Fibroblast of lung (primary cell): Measurements from ENCODE around the gene GTF3C1. TPM values are rescaled to one million over a fixed set of nuclear protein-coding genes. Genes with fewer than 3 reads are reported as not detected.

ENCODE experiments used
- DNase-seq, 2 donors: peaks; one replicate each; pipeline versions ENCODE4 v3.0.0 to v3.0.0-alpha.2; 2010; ENCODE audit warnings: low read depth in 2 of 2
- H2AFZ ChIP-seq: 2 replicates; pipeline ENCODE4 v1.5.1; 2012; ENCODE audit warnings: low read length, control low read depth, inconsistent platforms
- H3K27ac ChIP-seq: 2 replicates; pipeline ENCODE4 v1.5.1; 2011; ENCODE audit warnings: low read length, control low read depth; ENCODE audit not compliant: insufficient read depth
- H3K27me3 ChIP-seq: 2 replicates; pipeline ENCODE4 v1.5.1; 2011; ENCODE audit warnings: mild to moderate bottlenecking, low read length; ENCODE audit not compliant: control insufficient read depth, insufficient read depth
- H3K36me3 ChIP-seq: 2 replicates; pipeline ENCODE4 v1.5.1; 2011; ENCODE audit warnings: low read length; ENCODE audit not compliant: control insufficient read depth, insufficient read depth
- H3K4me1 ChIP-seq: 2 replicates; pipeline ENCODE4 v1.5.1; 2011; ENCODE audit warnings: low read length; ENCODE audit not compliant: control insufficient read depth, insufficient read depth; ENCODE audit errors: extremely low read depth
- H3K4me2 ChIP-seq: 2 replicates; pipeline ENCODE4 v1.5.1; 2011; ENCODE audit warnings: low read length, control low read depth; ENCODE audit not compliant: insufficient read depth; ENCODE audit errors: extremely low read depth
- H3K4me3 ChIP-seq, 4 experiments: fragments of 200-600 bp in 1 of 4; sonication (generic) in 1 of 4; replicated peaks in 1 of 4; 2 replicates each; pipeline ENCODE4 v1.5.1; 2011 to 2016; ENCODE audit warnings: low read length in 4 of 4, low read depth in 3 of 4, mild to moderate bottlenecking in 3 of 4, control low read depth in 2 of 4, inconsistent platforms in 1 of 4, mixed read lengths in 1 of 4; ENCODE audit not compliant: insufficient read depth in 1 of 4; ENCODE audit errors: control extremely low read depth in 1 of 4
- H3K79me2 ChIP-seq: 2 replicates; pipeline ENCODE4 v1.5.1; 2012; ENCODE audit warnings: mild to moderate bottlenecking, low read length, inconsistent platforms; ENCODE audit not compliant: control insufficient read depth, insufficient read depth
- H3K9ac ChIP-seq: 2 replicates; pipeline ENCODE4 v1.5.1; 2011; ENCODE audit warnings: mild to moderate bottlenecking, low read length, control low read depth; ENCODE audit not compliant: insufficient read depth
- H3K9me3 ChIP-seq: 2 replicates; pipeline ENCODE4 v1.5.1; 2012; ENCODE audit warnings: low read depth, low read length; ENCODE audit not compliant: control insufficient read depth, insufficient read depth
- H4K20me1 ChIP-seq: 2 replicates; pipeline ENCODE4 v1.5.1; 2011; ENCODE audit warnings: low read length; ENCODE audit not compliant: control insufficient read depth, insufficient read depth; ENCODE audit errors: extremely low read depth
- EZH2 ChIP-seq: IDR thresholded peaks from 2 replicates; pipeline ENCODE4 v1.5.1; 2012; ENCODE audit warnings: low read length, control low read depth, mild to moderate bottlenecking; ENCODE audit errors: missing control alignments
- polyA plus RNA-seq, 2 donors: library from polyadenylated mRNA; depleted of rRNA in 1 of 2; stranded (reverse) in 1 of 2; unstranded in 1 of 2; fragments of >200 nt; gene quantifications; 2 replicates each; pipeline ENCODE4 v1.2.1, GENCODE V29; 2011 to 2012; ENCODE audit warnings: missing spikeins in 1 of 2
- total RNA-seq: library from RNA; depleted of rRNA; stranded (reverse); fragments of >200 nt; gene quantifications from 2 replicates; pipeline ENCODE4 v1.2.1, GENCODE V29; 2014
- TF ChIP-seq, protein P1 (sequence below), 2 donors: IDR thresholded peaks in 1 of 2; conservative IDR thresholded peaks in 1 of 2; 1 replicate in 1 of 2; 2 replicates in 1 of 2; pipeline ENCODE4 v1.5.1; 2011 to 2012; ENCODE audit warnings: low read length in 2 of 2, control low read depth in 1 of 2, inconsistent platforms in 1 of 2, low read depth in 1 of 2, mild to moderate bottlenecking in 1 of 2

The GTF3C1 gene
- total and polyA plus RNA-seq, 2 donors (not counting 1 experiment from before 2014, with no cell fraction given): 20.1 to 75.3 TPM

DNA sequence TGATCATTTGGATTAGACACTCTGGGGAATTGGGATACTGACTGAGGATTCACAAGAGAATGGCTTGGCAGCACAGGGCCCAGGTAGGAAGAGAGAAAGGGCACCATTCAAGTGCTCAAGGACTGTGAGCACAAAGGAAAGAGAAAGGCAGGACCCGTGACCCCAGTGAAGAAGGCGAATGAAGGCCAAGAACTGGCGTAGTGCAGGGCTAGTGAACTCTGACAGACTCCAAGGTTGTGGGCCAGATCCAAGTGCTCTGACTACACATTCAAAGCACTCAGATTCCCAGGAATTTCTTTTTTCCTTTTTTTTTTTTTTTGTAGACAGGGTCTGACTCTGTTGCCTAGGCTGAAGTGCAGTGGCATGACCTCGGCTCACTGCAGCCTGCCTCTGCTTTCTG, 5.0 kb downstream of the GTF3C1 start:
- Histone ChIP-seq H3K4me1 (peaks cover 4% of the 10 kb centered on the region), H3K9ac (no peak overlapping the region), H2AFZ (no peak overlapping the region), H4K20me1 (peaks cover 4% of the 10 kb centered on the region), H3K27me3 (no peaks in the 10 kb centered on the region), H3K79me2 (peaks cover 32% of the 10 kb centered on the region), H3K4me2 (no peak overlapping the region), H3K9me3 (no peaks in the 10 kb centered on the region), H3K27ac (no peak overlapping the region), H3K4me3 (no peak overlapping the region), H3K36me3 (peaks cover 16% of the 10 kb centered on the region)
- no peak for DNase-seq
- no peak for TF ChIP-seq EZH2
- TF ChIP-seq, protein P1, sequence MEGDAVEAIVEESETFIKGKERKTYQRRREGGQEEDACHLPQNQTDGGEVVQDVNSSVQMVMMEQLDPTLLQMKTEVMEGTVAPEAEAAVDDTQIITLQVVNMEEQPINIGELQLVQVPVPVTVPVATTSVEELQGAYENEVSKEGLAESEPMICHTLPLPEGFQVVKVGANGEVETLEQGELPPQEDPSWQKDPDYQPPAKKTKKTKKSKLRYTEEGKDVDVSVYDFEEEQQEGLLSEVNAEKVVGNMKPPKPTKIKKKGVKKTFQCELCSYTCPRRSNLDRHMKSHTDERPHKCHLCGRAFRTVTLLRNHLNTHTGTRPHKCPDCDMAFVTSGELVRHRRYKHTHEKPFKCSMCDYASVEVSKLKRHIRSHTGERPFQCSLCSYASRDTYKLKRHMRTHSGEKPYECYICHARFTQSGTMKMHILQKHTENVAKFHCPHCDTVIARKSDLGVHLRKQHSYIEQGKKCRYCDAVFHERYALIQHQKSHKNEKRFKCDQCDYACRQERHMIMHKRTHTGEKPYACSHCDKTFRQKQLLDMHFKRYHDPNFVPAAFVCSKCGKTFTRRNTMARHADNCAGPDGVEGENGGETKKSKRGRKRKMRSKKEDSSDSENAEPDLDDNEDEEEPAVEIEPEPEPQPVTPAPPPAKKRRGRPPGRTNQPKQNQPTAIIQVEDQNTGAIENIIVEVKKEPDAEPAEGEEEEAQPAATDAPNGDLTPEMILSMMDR (conservative IDR thresholded peaks at IDR 0.05 in 1 of 2, IDR thresholded peaks at IDR 0.05 in 1 of 2; ENCODE audit: low read depth in 1 of 2, low read length in 2 of 2): no peak

DNA sequence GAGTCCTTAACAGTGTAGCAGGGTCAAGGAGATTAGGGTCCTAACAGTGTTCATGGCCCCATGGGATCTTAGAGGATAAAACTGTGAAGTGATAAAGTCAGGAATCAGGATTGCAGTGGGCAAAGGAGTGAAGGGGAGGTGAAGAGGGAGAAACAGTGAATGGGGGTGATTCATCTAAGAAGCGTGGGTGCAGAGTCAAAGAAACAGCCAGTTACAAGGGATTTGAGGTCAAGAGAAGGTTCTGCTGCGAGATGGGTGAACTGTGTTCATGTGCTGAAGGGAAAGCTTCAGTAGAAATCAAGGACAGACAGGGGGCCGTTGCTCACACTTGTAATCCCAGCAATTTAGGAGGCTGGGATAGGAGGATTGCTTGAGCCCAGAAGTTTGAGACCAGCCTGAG, 5.9 kb downstream of the GTF3C1 start:
- H3K4me2 ChIP-seq: no peak overlapping the region
- no peaks in the 10 kb centered on the region for H3K27me3 ChIP-seq
- peaks cover 4% of the 10 kb centered on the region for H3K4me1 ChIP-seq
- peaks cover 4% of the 10 kb centered on the region for H4K20me1 ChIP-seq
- no peak overlapping the region for H3K27ac ChIP-seq
- no peak overlapping the region for H2AFZ ChIP-seq
- no peaks in the 10 kb centered on the region for H3K9me3 ChIP-seq
- DNase-seq: peak in 1 of 2 donors; percentile 22
- H3K36me3 ChIP-seq: peaks cover 21% of the 10 kb centered on the region
- no peak overlapping the region for H3K4me3 ChIP-seq
- no peak overlapping the region for H3K9ac ChIP-seq
- H3K79me2 ChIP-seq: peaks cover 27% of the 10 kb centered on the region
- TF ChIP-seq EZH2: no peak
- TF ChIP-seq, protein P1 (conservative IDR thresholded peaks at IDR 0.05 in 1 of 2, IDR thresholded peaks at IDR 0.05 in 1 of 2; ENCODE audit: low read depth in 1 of 2, low read length in 2 of 2): no peak

DNA sequence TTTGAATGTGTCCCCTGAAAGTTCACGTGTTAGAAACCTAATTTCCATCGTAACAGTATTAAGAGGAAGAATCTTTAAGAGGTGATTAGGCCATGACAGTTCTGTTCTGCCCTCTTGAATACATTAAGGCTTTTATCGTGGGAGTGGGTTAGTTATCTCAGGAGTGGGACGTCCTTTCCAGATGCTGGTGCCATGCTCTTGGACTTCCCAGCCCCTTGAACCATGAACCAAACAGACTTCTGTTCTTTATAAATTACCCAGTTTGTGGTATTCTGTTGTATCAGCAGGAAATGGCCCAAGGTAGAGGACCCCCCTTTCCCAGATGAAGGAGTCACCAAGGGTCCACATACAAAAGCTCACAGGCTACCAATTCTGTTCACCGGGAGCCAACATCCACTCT, 10.1 kb downstream of the GTF3C1 start:
- Histone ChIP-seq H3K4me3 (no peak overlapping the region), H4K20me1 (no peaks in the 10 kb centered on the region), H3K4me1 (no peaks in the 10 kb centered on the region), H3K79me2 (peaks cover 1% of the 10 kb centered on the region), H3K9ac (no peak overlapping the region), H3K27ac (no peak overlapping the region), H3K4me2 (no peak overlapping the region), H3K9me3 (no peaks in the 10 kb centered on the region), H3K36me3 (peaks cover 36% of the 10 kb centered on the region), H2AFZ (no peak overlapping the region), H3K27me3 (no peaks in the 10 kb centered on the region)
- TF ChIP-seq, protein P1 (conservative IDR thresholded peaks at IDR 0.05 in 1 of 2, IDR thresholded peaks at IDR 0.05 in 1 of 2; ENCODE audit: low read depth in 1 of 2, low read length in 2 of 2): no peak
- TF ChIP-seq EZH2: no peak
- DNase-seq: no peak
